ENCODE results near the gene PIP5K1B. TPM values are rescaled to one million over a fixed set of nuclear protein-coding genes. Genes with fewer than 3 reads are reported as not detected.

The PIP5K1B gene
- total RNA-seq, 1 experiment from 2014 or later = 2.5 TPM

DNA sequence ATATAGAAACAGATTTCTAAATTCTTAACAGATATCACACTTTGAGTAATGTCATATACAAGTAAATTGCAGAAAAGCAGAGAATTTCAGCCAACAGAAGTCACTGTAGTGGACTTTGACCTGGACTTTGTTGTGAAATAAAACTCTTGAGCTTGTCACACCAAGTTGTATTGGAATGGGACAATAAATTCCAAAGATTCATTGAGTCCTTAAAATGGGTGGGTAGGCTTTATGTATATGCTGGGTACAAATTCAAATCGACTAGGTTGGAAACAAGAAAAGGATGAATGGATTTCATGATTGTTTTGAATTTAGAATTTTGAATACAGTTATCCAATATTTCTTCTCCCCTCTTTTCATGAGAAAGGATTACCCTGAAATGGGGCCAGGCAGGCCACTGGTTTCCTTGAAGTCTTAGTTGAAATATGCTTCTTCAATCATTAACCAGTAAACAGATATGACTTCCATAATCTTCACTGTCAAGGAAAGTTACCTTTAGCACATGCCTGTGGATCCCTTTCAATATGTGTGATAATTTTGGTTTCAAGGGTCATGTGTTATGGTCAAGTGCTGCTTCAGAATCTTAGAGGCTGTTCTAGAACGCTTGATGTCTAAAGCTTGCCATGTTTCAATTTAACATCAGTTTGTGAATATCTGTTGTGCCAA is 25.7 kb downstream of the PIP5K1B start:
- H3K56ac ChIP-seq (ENCODE audit: insufficient read length, low read depth, low read length) = no peak overlapping the region
- H2BK20ac ChIP-seq (ENCODE audit: low read depth, low read length, poor library complexity, severe bottlenecking) = no peak overlapping the region

More for the DNA sequence above, 25.7 kb downstream of the PIP5K1B start:
- Mint-ChIP-seq H3K4me3 (no peak overlapping the region), H3K4me1 (peaks cover 6 to 7% of the 10 kb centered on the region in 2 experiments), H3K36me3 (ENCODE audit: insufficient read depth in 1 of 3, low read depth in 3 of 3) (no peaks in the 10 kb centered on the region), H3K27me3 (ENCODE audit: low read depth) (peaks cover 2% of the 10 kb centered on the region; the same call in 1 of the 2 replicates), H3K27ac (no peak overlapping the region), H3K9me3 (no peaks in the 10 kb centered on the region)
- Histone ChIP-seq H2AK5ac (ENCODE audit: insufficient read length, low read length) (no peak overlapping the region), H3K9me3 (ENCODE audit: control insufficient read depth, low read depth, low read length) (no peaks in the 10 kb centered on the region), H3K14ac (ENCODE audit: insufficient read depth, low read length) (no peak overlapping the region), H3K9ac (ENCODE audit: extremely low read depth, insufficient read length, low read length) (no peak overlapping the region), H3K4me2 (ENCODE audit: insufficient read depth, insufficient read length, low read length) (no peak overlapping the region), H4K5ac (ENCODE audit: insufficient read length, low read depth, low read length) (no peak overlapping the region), H3K23ac (ENCODE audit: insufficient read length, low read depth, low read length) (no peak overlapping the region), H3K27me3 (ENCODE audit: insufficient read depth, low read length) (no peaks in the 10 kb centered on the region), H3K79me2 (ENCODE audit: insufficient read depth, low read length) (no peaks in the 10 kb centered on the region), H3K18ac (ENCODE audit: insufficient read length, low read depth, low read length) (no peak overlapping the region), H4K91ac (ENCODE audit: insufficient read length, low read depth, low read length) (no peak overlapping the region), H4K20me1 (ENCODE audit: control insufficient read depth, insufficient read depth, insufficient read length) (no peaks in the 10 kb centered on the region), H2AFZ (ENCODE audit: low read length) (no peak overlapping the region), H2BK12ac (ENCODE audit: insufficient read length, low read depth, low read length) (no peak overlapping the region), H2BK120ac (ENCODE audit: low read depth, low read length, poor library complexity, severe bottlenecking) (no peak overlapping the region), H2BK5ac (ENCODE audit: insufficient read length, low read length) (no peak overlapping the region), H4K8ac (replicated peaks; ENCODE audit: insufficient read length, low read depth, low read length) (no peak overlapping the region), H3K4me1 (ENCODE audit: insufficient read depth, low read length) (peaks cover 5% of the 10 kb centered on the region; the same call in 1 of the 2 replicates), H3K4ac (ENCODE audit: low read depth, low read length) (no peak overlapping the region), H3K27ac (ENCODE audit: insufficient read length, low read depth, low read length) (no peak overlapping the region), H3T11ph (ENCODE audit: low read length) (no peak overlapping the region), H3K79me1 (ENCODE audit: insufficient read depth, low read depth, low read length, poor library complexity, severe bottlenecking) (no peaks in the 10 kb centered on the region), H2BK15ac (ENCODE audit: low read depth, low read length) (no peak overlapping the region), H3K23me2 (ENCODE audit: insufficient read length, low read depth, low read length, poor library complexity, severe bottlenecking) (no peaks in the 10 kb centered on the region)
- WGBS (ENCODE audit: extremely low coverage, insufficient read length, low lambda C conversion rate) = no CpG with 5 or more reads among the region's 2 CpGs
- TF ChIP-seq, protein P1, sequence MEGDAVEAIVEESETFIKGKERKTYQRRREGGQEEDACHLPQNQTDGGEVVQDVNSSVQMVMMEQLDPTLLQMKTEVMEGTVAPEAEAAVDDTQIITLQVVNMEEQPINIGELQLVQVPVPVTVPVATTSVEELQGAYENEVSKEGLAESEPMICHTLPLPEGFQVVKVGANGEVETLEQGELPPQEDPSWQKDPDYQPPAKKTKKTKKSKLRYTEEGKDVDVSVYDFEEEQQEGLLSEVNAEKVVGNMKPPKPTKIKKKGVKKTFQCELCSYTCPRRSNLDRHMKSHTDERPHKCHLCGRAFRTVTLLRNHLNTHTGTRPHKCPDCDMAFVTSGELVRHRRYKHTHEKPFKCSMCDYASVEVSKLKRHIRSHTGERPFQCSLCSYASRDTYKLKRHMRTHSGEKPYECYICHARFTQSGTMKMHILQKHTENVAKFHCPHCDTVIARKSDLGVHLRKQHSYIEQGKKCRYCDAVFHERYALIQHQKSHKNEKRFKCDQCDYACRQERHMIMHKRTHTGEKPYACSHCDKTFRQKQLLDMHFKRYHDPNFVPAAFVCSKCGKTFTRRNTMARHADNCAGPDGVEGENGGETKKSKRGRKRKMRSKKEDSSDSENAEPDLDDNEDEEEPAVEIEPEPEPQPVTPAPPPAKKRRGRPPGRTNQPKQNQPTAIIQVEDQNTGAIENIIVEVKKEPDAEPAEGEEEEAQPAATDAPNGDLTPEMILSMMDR (conservative IDR thresholded peaks at IDR 0.05) = no peak
- no peak for DNase-seq
